Right lobe of liver (tissue), 6 donors: ENCODE measurements around the gene SCUBE3. TPM values are rescaled to one million over a fixed set of nuclear protein-coding genes. Genes with fewer than 3 reads are reported as not detected.

ENCODE experiments used
- ATAC-seq, 4 donors: fragments of 200-7000 bp; cut with Tn5 transposase; one replicate each; pipeline ENCODE4 v1.9.1; 2020; ENCODE audit warnings: mild to moderate bottlenecking in 4 of 4, moderate library complexity in 4 of 4
- DNase-seq, 3 donors: peaks; one replicate each; pipeline ENCODE4 v3.0.0-alpha.2; 2020
- H3K27ac ChIP-seq, 3 donors: fragments of 200-600 bp; one replicate each; pipeline ENCODE4 v1.8.0; 2022
- H3K27me3 ChIP-seq, 2 donors: fragments of 200-600 bp; one replicate each; pipeline ENCODE4 v1.8.0; 2022
- H3K36me3 ChIP-seq, 4 donors: fragments of 200-600 bp; sonication (generic) in 1 of 4; one replicate each; pipeline versions ENCODE4 v1.5.1 to v1.8.0; 2017 to 2022; ENCODE audit warnings: control low read depth in 1 of 4
- H3K4me1 ChIP-seq, 4 donors: fragments of 200-600 bp; sonication (generic) in 1 of 4; one replicate each; pipeline versions ENCODE4 v1.5.1 to v1.8.0; 2017 to 2022; ENCODE audit warnings: control low read depth in 1 of 4
- H3K4me3 ChIP-seq, 3 donors: fragments of 200-600 bp; one replicate each; pipeline ENCODE4 v1.8.0; 2022
- H3K9me3 ChIP-seq, 4 donors: fragments of 200-600 bp; sonication (generic) in 1 of 4; one replicate each; pipeline versions ENCODE4 v1.5.1 to v1.8.0; 2017 to 2022; ENCODE audit warnings: control low read depth in 1 of 4
- POLR2A ChIP-seq: fragments of 450-650 bp; IDR thresholded peaks from one replicate; pipeline ENCODE4 v1.6.1; 2017; ENCODE audit warnings: antibody characterized with exemption, mild to moderate bottlenecking
- WGBS: methylation state at CpG from one replicate; pipeline ENCODE4 v1.1.6; 2018; ENCODE audit warnings: low coverage, low lambda C conversion rate; ENCODE audit not compliant: insufficient coverage; ENCODE audit errors: missing lambda C conversion rate; 5-methylcytosine and 5-hydroxymethylcytosine counted together
- intact Hi-C, 2 donors: fragments of 100-400 bp; cut with DNase I; formaldehyde crosslinking; loops; one replicate each; pipeline versions ENCODE4 v1.11.2 to v1.14.1; 2022
- total RNA-seq, 6 experiments: library from RNA; depleted of rRNA in 2 of 6; stranded (reverse); fragments of >200 nt in 2 of 6; fragmentation: NEBNext Ultra II Directional in 3 of 6; extraction: Animal tissue kit (Norgen Biotek cat#: 25700) in 3 of 6; gene quantifications; one replicate each; pipeline versions ENCODE4 v1.1.0 to v1.2.4, GENCODE V29; 2016 to 2023
- TF ChIP-seq, protein P1 (sequence below), 4 donors: fragments of 200-600 bp in 3 of 4; fragments of 450-650 bp in 1 of 4; IDR thresholded peaks; one replicate each; pipeline versions ENCODE4 v1.5.1 to v1.8.0; 2016 to 2022; ENCODE audit warnings: antibody characterized with exemption in 4 of 4, mild to moderate bottlenecking in 2 of 4
- donor health status: DM: no; HTN: yes; CAD: no.
- donor health status: DM: no; HTN: no; CAD: no.
- donor health status: DM: no; HTN: no; CAD: no.
- donor health status: DM: no; HTN: yes; CAD: no.
- donor health status: DM: no; HTN: yes; CAD: no.

The SCUBE3 gene
- total RNA-seq, 6 experiments from 2014 or later, result 0.05 to 0.11 (median 0.07) TPM; not detected in 2

DNA sequence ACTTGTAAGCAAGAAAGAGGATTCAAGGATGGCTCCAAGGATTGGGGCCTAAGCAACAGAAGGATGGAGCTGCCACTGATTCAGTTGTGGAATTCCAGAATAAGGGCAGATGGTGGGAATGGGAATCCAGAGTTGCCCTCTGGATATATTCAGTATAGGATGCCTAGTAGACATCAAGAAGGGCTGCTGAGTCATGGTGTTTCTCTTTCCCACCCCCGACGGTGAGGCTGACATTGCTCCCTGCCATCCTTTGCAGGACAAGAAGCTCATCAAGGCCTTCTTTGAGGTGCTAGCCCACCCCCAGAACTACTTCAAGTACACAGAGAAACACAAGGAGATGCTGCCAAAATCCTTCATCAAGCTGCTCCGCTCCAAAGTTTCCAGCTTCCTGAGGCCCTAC, 34.5 kb downstream of the SCUBE3 start:
- ATAC-seq (no peak), DNase-seq (no peak)
- Histone ChIP-seq H3K4me3 (no peak overlapping the region), H3K36me3 (no peaks in the 10 kb centered on the region), H3K27ac (no peak overlapping the region), H3K4me1 (no peaks in the 10 kb centered on the region), H3K27me3 (no peaks in the 10 kb centered on the region), H3K9me3 (no peaks in the 10 kb centered on the region)
- intact Hi-C loops, result no loop called here
- TF ChIP-seq POLR2A, result no peak
- TF ChIP-seq, protein P1, sequence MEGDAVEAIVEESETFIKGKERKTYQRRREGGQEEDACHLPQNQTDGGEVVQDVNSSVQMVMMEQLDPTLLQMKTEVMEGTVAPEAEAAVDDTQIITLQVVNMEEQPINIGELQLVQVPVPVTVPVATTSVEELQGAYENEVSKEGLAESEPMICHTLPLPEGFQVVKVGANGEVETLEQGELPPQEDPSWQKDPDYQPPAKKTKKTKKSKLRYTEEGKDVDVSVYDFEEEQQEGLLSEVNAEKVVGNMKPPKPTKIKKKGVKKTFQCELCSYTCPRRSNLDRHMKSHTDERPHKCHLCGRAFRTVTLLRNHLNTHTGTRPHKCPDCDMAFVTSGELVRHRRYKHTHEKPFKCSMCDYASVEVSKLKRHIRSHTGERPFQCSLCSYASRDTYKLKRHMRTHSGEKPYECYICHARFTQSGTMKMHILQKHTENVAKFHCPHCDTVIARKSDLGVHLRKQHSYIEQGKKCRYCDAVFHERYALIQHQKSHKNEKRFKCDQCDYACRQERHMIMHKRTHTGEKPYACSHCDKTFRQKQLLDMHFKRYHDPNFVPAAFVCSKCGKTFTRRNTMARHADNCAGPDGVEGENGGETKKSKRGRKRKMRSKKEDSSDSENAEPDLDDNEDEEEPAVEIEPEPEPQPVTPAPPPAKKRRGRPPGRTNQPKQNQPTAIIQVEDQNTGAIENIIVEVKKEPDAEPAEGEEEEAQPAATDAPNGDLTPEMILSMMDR (IDR thresholded peaks at IDR 0.05), result no peak
- 48% methylated on average over 2 of the region's 3 CpGs for WGBS

DNA sequence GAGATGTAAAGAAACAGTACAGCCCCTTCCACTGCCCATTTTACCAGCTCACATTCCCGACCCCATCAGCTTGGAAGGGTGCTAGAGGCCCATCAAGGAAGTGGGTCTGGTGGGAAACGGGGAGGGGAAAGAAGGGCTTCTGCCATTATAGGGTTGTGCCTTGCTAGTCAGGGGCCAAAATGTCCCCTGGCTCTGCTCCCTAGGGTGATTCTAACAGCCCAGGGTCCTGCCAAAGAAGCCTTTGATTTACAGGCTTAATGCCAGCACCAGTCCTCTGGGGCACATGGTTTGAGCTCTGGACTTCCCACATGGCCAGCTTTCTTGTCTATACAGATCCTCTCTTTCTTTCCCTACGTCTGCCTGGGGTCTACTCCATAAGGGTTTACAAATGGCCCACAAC, 35.2 kb downstream of the SCUBE3 start:
- TF ChIP-seq, protein P1 (IDR thresholded peaks at IDR 0.05), result no peak
- no peak for TF ChIP-seq POLR2A
- H3K9me3 ChIP-seq, result no peaks in the 10 kb centered on the region
- DNase-seq (no peak), ATAC-seq (no peak)
- H3K4me3 ChIP-seq, result no peak overlapping the region
- H3K4me1 ChIP-seq, result no peaks in the 10 kb centered on the region
- WGBS, result 81% methylated on average over 2 of the region's 3 CpGs
- H3K36me3 ChIP-seq, result no peaks in the 10 kb centered on the region
- intact Hi-C loops, result no loop called here
- no peak overlapping the region for H3K27ac ChIP-seq
- no peaks in the 10 kb centered on the region for H3K27me3 ChIP-seq

DNA sequence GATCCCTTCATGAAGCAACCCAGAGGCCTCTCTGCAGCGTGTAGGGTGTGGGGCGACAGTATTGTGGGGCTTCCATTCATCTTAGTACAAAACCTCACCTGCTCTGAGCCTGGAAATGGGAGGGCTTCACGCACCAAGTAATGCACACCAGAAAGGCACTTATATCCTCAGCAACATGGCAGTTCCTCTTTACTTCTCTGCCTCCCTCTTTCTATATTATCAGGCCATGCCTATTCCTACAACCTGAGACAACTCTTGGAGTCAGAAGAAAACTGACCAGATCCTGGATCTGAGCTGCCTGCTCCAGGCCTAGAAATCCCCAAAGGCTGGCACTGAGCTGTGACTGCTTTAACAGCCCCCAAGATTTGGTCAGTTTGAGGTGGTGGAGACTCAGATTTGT, 38.2 kb downstream of the SCUBE3 start:
- no peaks in the 10 kb centered on the region for H3K9me3 ChIP-seq
- intact Hi-C loops, result no loop called here
- ATAC-seq (no peak), DNase-seq (no peak)
- no peak for TF ChIP-seq POLR2A
- TF ChIP-seq, protein P1 (IDR thresholded peaks at IDR 0.05), result no peak
- 100% methylated on average over 2 of the region's 3 CpGs for WGBS
- H3K4me3 ChIP-seq, result no peak overlapping the region
- H3K4me1 ChIP-seq, result no peaks in the 10 kb centered on the region
- no peaks in the 10 kb centered on the region for H3K27me3 ChIP-seq
- no peaks in the 10 kb centered on the region for H3K36me3 ChIP-seq
- H3K27ac ChIP-seq, result no peak overlapping the region

- DNase-seq (no peak), ATAC-seq (peak in 2 of 4 donors; percentile 33 to 41)
- Histone ChIP-seq H3K27ac (no peak overlapping the region), H3K4me1 (peaks cover 0 to under 1% (median 0%) of the 10 kb centered on the region in 4 donors), H3K27me3 (no peaks in the 10 kb centered on the region), H3K36me3 (no peaks in the 10 kb centered on the region), H3K4me3 (no peak overlapping the region), H3K9me3 (no peaks in the 10 kb centered on the region)
- intact Hi-C loops, result no loop called here
- TF ChIP-seq POLR2A, result no peak
- TF ChIP-seq, protein P1 (IDR thresholded peaks at IDR 0.05), result no peak
- WGBS, result 63% methylated on average over 1 of the region's 1 CpG
Measured at GRCh38 chr6:35253249-35253648, 39.5 kb downstream of the SCUBE3 start.

- intact Hi-C loops, result no loop called here
- ATAC-seq (no peak), DNase-seq (no peak)
- Histone ChIP-seq H3K4me1 (peaks cover 0 to 10% (median 0%) of the 10 kb centered on the region in 4 donors), H3K27ac (peak overlapping the region in 1 of 3 donors; percentile 99), H3K4me3 (peak overlapping the region in 2 of 3 donors; percentile 75 to 94), H3K27me3 (no peaks in the 10 kb centered on the region), H3K36me3 (no peaks in the 10 kb centered on the region), H3K9me3 (no peaks in the 10 kb centered on the region)
- TF ChIP-seq, protein P1 (IDR thresholded peaks at IDR 0.05), result no peak
- TF ChIP-seq POLR2A, result no peak
- 48% methylated on average over 7 of the region's 7 CpGs for WGBS
Measured at GRCh38 chr6:35258336-35258735, 44.6 kb downstream of the SCUBE3 start.
